Loucy (cell line): Measurements from ENCODE around the gene SLC35F1.

Experiments used
- H2AFZ ChIP-seq: fragments of 200-600 bp; sonication (generic); 2 replicates; pipeline ENCODE4 v1.6.0; 2016; ENCODE audit warnings: antibody characterized with exemption, mild to moderate bottlenecking, low read length, moderate library complexity
- H3F3A ChIP-seq: fragments of 200-600 bp; 2 replicates; pipeline ENCODE4 v1.6.0; 2016; ENCODE audit warnings: antibody characterized with exemption, low read depth, mild to moderate bottlenecking
- H3K27me3 ChIP-seq: fragments of 200-600 bp; sonication (generic); 2 replicates; pipeline ENCODE4 v1.6.1; 2014; ENCODE audit warnings: low read length, mild to moderate bottlenecking; ENCODE audit not compliant: insufficient read depth, poor library complexity, severe bottlenecking
- H3K36me3 ChIP-seq: fragments of 200-600 bp; sonication (generic); 2 replicates; pipeline ENCODE4 v1.6.1; 2016; ENCODE audit warnings: low read length; ENCODE audit not compliant: insufficient read depth
- H3K4me1 ChIP-seq: fragments of 200-600 bp; sonication (generic); 2 replicates; pipeline ENCODE4 v1.5.1; 2014; ENCODE audit warnings: low read length, mild to moderate bottlenecking; ENCODE audit not compliant: insufficient read depth, poor library complexity, severe bottlenecking
- H3K4me2 ChIP-seq: fragments of 200-600 bp; sonication (generic); 2 replicates; pipeline ENCODE4 v1.6.0; 2014; ENCODE audit warnings: antibody characterized with exemption, low read length, low read depth, mild to moderate bottlenecking; ENCODE audit not compliant: poor library complexity, severe bottlenecking
- H3K4me3 ChIP-seq: fragments of 200-600 bp; sonication (generic); 2 replicates; pipeline ENCODE4 v1.5.1; 2014; ENCODE audit warnings: low read length, mild to moderate bottlenecking, mixed read lengths; ENCODE audit not compliant: poor library complexity, severe bottlenecking
- H3K79me2 ChIP-seq: fragments of 200-600 bp; sonication (generic); 2 replicates; pipeline ENCODE4 v1.6.1; 2014; ENCODE audit warnings: low read length; ENCODE audit not compliant: insufficient read depth
- H3K9ac ChIP-seq: fragments of 200-600 bp; sonication (generic); 2 replicates; pipeline ENCODE4 v1.6.0; 2014; ENCODE audit warnings: mild to moderate bottlenecking, low read depth, low read length, moderate library complexity; ENCODE audit not compliant: poor library complexity, severe bottlenecking
- H3K9me2 ChIP-seq: fragments of 200-600 bp; sonication (generic); replicated peaks from 2 replicates; pipeline ENCODE4 v1.6.1; 2016; ENCODE audit warnings: low read depth, low read length, mixed read lengths
- H3K9me3 ChIP-seq: fragments of 200-600 bp; sonication (generic); 2 replicates; pipeline ENCODE4 v1.6.1; 2014; ENCODE audit warnings: mild to moderate bottlenecking, antibody characterized with exemption, low read length, low read depth; ENCODE audit not compliant: insufficient read depth
- H4K20me1 ChIP-seq: fragments of 200-600 bp; sonication (generic); 2 replicates; pipeline ENCODE4 v1.6.0; 2014; ENCODE audit warnings: antibody characterized with exemption, low read length, mild to moderate bottlenecking; ENCODE audit not compliant: insufficient read depth, poor library complexity, severe bottlenecking
- CTCF ChIP-seq: fragments of 200-600 bp; sonication (generic); conservative IDR thresholded peaks from 2 replicates; pipeline ENCODE4 v1.5.1; 2014; ENCODE audit warnings: mild to moderate bottlenecking, antibody characterized with exemption, low read length
- EZH2phosphoT487 ChIP-seq: fragments of 200-600 bp; IDR thresholded peaks from 2 replicates; pipeline ENCODE4 v1.6.1; 2018; ENCODE audit warnings: antibody characterized with exemption, mild to moderate bottlenecking, moderate library complexity, borderline replicate concordance

The SLC35F1 gene

GRCh38 chr6:118284736-118285360 is 377.8 kb downstream of the SLC35F1 start:
- H3K36me3 ChIP-seq = no peaks in the 10 kb centered on the region
- H3F3A ChIP-seq = no peaks in the 10 kb centered on the region
- TF ChIP-seq EZH2phosphoT487 = no peak
- TF ChIP-seq CTCF = peak; percentile 64
- H3K4me1 ChIP-seq = no peaks in the 10 kb centered on the region
- no peak overlapping the region for H3K4me3 ChIP-seq
- no peaks in the 10 kb centered on the region for H3K79me2 ChIP-seq
- H2AFZ ChIP-seq = no peak overlapping the region
- no peaks in the 10 kb centered on the region for H3K9me2 ChIP-seq
- H3K9me3 ChIP-seq = no peaks in the 10 kb centered on the region
- H3K4me2 ChIP-seq = no peak overlapping the region
- H4K20me1 ChIP-seq = no peaks in the 10 kb centered on the region
- no peaks in the 10 kb centered on the region for H3K27me3 ChIP-seq
- H3K9ac ChIP-seq = no peak overlapping the region

- Histone ChIP-seq H3F3A (no peaks in the 10 kb centered on the region), H3K9ac (no peak overlapping the region), H3K4me3 (no peak overlapping the region), H3K4me2 (no peak overlapping the region), H3K79me2 (no peaks in the 10 kb centered on the region), H3K9me3 (no peaks in the 10 kb centered on the region), H3K4me1 (no peaks in the 10 kb centered on the region), H3K9me2 (no peaks in the 10 kb centered on the region), H3K27me3 (no peaks in the 10 kb centered on the region), H2AFZ (no peak overlapping the region), H3K36me3 (no peaks in the 10 kb centered on the region), H4K20me1 (no peaks in the 10 kb centered on the region)
- TF ChIP-seq CTCF (no peak), EZH2phosphoT487 (no peak)
Measured at GRCh38 chr6:118285791-118286190, 378.7 kb downstream of the SLC35F1 start.

- no peak overlapping the region for H3K4me2 ChIP-seq
- TF ChIP-seq CTCF = peak; percentile 12; the same call in 1 of the 2 replicates
- TF ChIP-seq EZH2phosphoT487 = no peak
- no peaks in the 10 kb centered on the region for H4K20me1 ChIP-seq
- H3K9me2 ChIP-seq = no peaks in the 10 kb centered on the region
- H3K27me3 ChIP-seq = no peaks in the 10 kb centered on the region
- H3K79me2 ChIP-seq = no peaks in the 10 kb centered on the region
- no peaks in the 10 kb centered on the region for H3K9me3 ChIP-seq
- H3F3A ChIP-seq = no peaks in the 10 kb centered on the region
- H3K9ac ChIP-seq = no peak overlapping the region
- no peaks in the 10 kb centered on the region for H3K36me3 ChIP-seq
- no peak overlapping the region for H3K4me3 ChIP-seq
- no peak overlapping the region for H2AFZ ChIP-seq
- H3K4me1 ChIP-seq = no peaks in the 10 kb centered on the region
Measured at GRCh38 chr6:118288355-118289124, 381.5 kb downstream of the SLC35F1 start.
